ENCODE results near the gene SRMS. TPM values are rescaled to one million over a fixed set of nuclear protein-coding genes. Genes with fewer than 3 reads are reported as not detected.
A peak's percentile ranks its signal among the peaks of the same experiment; 100 is the strongest.

The SRMS gene
- total RNA-seq, 6 donors from 2014 or later: not detected

DNA sequence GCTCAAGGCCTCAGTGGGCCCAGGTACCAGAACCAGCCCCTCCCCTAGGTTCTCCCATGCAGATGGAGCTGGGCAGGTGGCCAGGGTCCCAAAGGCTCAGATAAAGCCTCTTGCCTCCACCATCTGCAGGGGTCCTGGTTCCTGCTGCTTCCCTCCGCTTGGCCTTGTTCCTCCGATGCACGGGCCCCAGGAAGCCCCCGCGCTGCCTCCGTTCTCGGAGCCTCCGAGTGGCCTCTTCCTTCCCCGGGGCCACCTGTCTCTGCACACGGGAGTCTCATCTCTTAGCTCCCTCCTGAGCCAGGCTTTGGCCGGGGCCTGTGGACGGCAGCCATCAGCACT is 8.5 kb downstream of the SRMS start:
- TF ChIP-seq POLR2AphosphoS5 (IDR thresholded peaks at IDR 0.05) (no peak), POLR2A (IDR thresholded peaks at IDR 0.05) (no peak), EP300 (IDR thresholded peaks at IDR 0.05) (no peak)
- TF ChIP-seq, protein P1, sequence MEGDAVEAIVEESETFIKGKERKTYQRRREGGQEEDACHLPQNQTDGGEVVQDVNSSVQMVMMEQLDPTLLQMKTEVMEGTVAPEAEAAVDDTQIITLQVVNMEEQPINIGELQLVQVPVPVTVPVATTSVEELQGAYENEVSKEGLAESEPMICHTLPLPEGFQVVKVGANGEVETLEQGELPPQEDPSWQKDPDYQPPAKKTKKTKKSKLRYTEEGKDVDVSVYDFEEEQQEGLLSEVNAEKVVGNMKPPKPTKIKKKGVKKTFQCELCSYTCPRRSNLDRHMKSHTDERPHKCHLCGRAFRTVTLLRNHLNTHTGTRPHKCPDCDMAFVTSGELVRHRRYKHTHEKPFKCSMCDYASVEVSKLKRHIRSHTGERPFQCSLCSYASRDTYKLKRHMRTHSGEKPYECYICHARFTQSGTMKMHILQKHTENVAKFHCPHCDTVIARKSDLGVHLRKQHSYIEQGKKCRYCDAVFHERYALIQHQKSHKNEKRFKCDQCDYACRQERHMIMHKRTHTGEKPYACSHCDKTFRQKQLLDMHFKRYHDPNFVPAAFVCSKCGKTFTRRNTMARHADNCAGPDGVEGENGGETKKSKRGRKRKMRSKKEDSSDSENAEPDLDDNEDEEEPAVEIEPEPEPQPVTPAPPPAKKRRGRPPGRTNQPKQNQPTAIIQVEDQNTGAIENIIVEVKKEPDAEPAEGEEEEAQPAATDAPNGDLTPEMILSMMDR (IDR thresholded peaks at IDR 0.05): no peak
- ATAC-seq (ENCODE audit: low FRiP score in 2 of 2): no peak
- Histone ChIP-seq H3K9me3 (no peaks in the 10 kb centered on the region), H3K27me3 (no peaks in the 10 kb centered on the region), H3K4me1 (peaks cover 22 to 42% (median 27%) of the 10 kb centered on the region in 4 donors), H3K4me3 (no peak overlapping the region), H3K27ac (peak overlapping the region in 1 of 4 donors; percentile 84), H3K36me3 (no peaks in the 10 kb centered on the region)
- 77 to 80% methylated on average over 11 to 12 of the region's 12 CpGs for WGBS, 2 donors
- DNase-seq: peak in 1 of 2 donors; percentile 75

GRCh38 chr20:63538204-63539091 is 9.1 kb downstream of the SRMS start:
- DNase-seq: peak; percentile 68 to 92
- 31 to 45% methylated on average over 17 to 26 of the region's 27 CpGs for WGBS, 2 donors
- H3K4me1 ChIP-seq: peaks cover 22 to 46% (median 27%) of the 10 kb centered on the region in 4 donors
- H3K9me3 ChIP-seq: no peaks in the 10 kb centered on the region
- peak overlapping the region in 3 of 4 donors; percentile 42 to 54 (median 50) for H3K4me3 ChIP-seq
- ATAC-seq (ENCODE audit: low FRiP score in 2 of 2): peak; percentile 8 to 15
- H3K27ac ChIP-seq: peak overlapping the region; percentile 78 to 88 (median 86)
- H3K36me3 ChIP-seq: no peaks in the 10 kb centered on the region
- TF ChIP-seq POLR2AphosphoS5 (IDR thresholded peaks at IDR 0.05) (no peak), POLR2A (IDR thresholded peaks at IDR 0.05) (no peak)
- TF ChIP-seq, protein P1 (IDR thresholded peaks at IDR 0.05): peak in 1 of 6 experiments; percentile 24
- H3K27me3 ChIP-seq: no peaks in the 10 kb centered on the region

DNA sequence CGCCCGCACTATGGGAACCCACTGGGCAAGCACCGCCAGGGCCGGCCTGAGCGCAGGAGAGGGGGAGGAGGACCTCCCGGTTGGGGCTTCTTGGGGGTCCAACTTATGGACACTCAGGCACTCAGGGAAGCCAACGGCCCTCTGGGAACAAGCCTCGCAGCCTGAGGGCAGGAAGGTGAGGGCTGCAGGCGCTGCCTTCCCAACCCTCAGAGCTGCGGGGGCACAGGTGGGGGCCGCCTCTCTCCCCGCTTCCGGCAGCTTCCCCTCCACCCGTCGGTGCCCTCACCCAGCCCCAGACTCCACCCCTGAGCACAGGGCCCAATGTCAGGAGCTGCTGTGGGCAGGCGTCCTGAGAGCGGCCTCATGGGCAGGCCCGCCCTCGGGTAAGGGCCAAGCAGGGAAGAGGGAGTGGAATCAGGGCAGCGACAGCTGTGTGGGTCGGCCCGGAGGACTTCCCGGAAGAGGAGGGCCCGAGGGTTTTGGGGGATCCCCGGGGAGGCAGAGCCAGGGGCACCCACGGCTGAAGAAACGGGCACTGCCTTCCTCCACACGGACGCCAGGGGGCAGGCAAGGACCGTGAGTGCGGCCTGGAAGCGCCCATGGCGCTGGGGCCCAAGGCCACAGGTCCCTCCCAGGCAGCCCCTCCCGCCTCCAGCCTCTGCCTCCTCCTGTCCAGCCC is 9.9 kb downstream of the SRMS start:
- Histone ChIP-seq H3K36me3 (no peaks in the 10 kb centered on the region), H3K27me3 (no peaks in the 10 kb centered on the region), H3K4me1 (peaks cover 22 to 46% (median 27%) of the 10 kb centered on the region in 4 donors), H3K27ac (peak overlapping the region; percentile 78 to 88 (median 86)), H3K9me3 (no peaks in the 10 kb centered on the region), H3K4me3 (peak overlapping the region; percentile 7 to 54 (median 46))
- DNase-seq: peak; percentile 96 to 97
- ATAC-seq (ENCODE audit: low FRiP score in 2 of 2): peak; percentile 92 to 95
- TF ChIP-seq, protein P1 (IDR thresholded peaks at IDR 0.05): peak; percentile 94 to 100 (median 100)
- peak; percentile 67 to 84 for TF ChIP-seq POLR2AphosphoS5 (IDR thresholded peaks at IDR 0.05)
- TF ChIP-seq EP300 (IDR thresholded peaks at IDR 0.05): no peak
- peak in 3 of 4 donors; percentile 39 to 91 (median 52) for TF ChIP-seq POLR2A (IDR thresholded peaks at IDR 0.05)
- WGBS, 2 donors: 5 to 16% methylated on average over 20 to 27 of the region's 34 CpGs

DNA sequence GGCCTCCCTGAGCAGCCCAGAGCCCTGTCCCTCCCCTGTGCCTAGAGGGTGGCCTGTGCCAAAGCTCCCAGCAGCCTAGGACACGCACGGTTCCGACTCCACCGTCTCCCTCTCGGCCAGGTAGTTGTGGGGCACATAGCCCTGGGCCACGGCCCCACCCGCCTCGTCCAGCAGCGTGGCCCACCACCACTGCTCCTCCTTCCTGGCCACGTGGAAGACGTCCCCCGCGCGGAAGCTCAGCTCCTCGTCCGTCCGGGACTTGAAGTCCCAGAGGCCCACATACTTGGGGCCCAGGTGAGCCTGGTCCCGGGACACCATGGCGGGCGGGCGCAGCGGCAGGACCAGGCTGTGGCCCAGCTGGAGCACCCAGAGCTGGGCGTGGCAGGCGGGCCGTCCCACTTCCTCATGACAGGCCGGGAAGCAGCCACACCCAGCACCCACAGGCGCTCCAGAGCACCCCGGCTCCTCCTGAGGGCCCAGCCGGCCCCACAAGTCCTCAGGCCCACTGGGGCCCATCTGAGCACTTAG is 10.5 kb downstream of the SRMS start, which contains the start of gene PTK6:
Gene PTK6 (minus strand): TSS at position 380 of the 528 bp plus-strand sequence. CDS start 62 bp downstream, at position 318.
- Histone ChIP-seq H3K27ac (peak within 1 kb of the TSS; percentile 78 to 88 (median 86)), H3K4me3 (peak within 1 kb of the TSS; percentile 7 to 54 (median 46)), H3K4me1 (peaks cover 22 to 46% (median 27%) of the 10 kb centered on the region in 4 donors), H3K9me3 (no peaks in the 10 kb centered on the region), H3K36me3 (no peaks in the 10 kb centered on the region), H3K27me3 (no peaks in the 10 kb centered on the region)
- DNase-seq: peak; percentile 91 to 93
- TF ChIP-seq POLR2A (IDR thresholded peaks at IDR 0.05): no peak
- TF ChIP-seq POLR2AphosphoS5 (IDR thresholded peaks at IDR 0.05): no peak
- TF ChIP-seq, protein P1 (IDR thresholded peaks at IDR 0.05): no peak
- TF ChIP-seq EP300 (IDR thresholded peaks at IDR 0.05): no peak
- WGBS, 2 donors: 55 to 70% methylated on average over 15 to 22 of the region's 29 CpGs
- peak; percentile 71 to 73 for ATAC-seq (ENCODE audit: low FRiP score in 2 of 2)
